Keratinocyte (primary cell): ENCODE measurements around the gene PLXND1. TPM values are rescaled to one million over a fixed set of nuclear protein-coding genes. Genes with fewer than 3 reads are reported as not detected.

ENCODE experiments used
- DNase-seq: peaks from one replicate; pipeline ENCODE4 v3.0.0-alpha.2; 2011; ENCODE audit warnings: low read depth, missing footprints, low spot score
- FAIRE-seq: peaks from 2 replicates; lab custom pipeline; 2011; peaks lifted over from hg19 to GRCh38; lab: Jason Lieb, UNC
- H2AFZ ChIP-seq: 2 replicates; pipeline ENCODE4 v1.6.0; 2012; ENCODE audit warnings: low read length, control low read depth, inconsistent platforms; ENCODE audit not compliant: control insufficient read depth
- H3K27ac ChIP-seq: 2 replicates; pipeline ENCODE4 v1.5.1; 2011; ENCODE audit warnings: low read length; ENCODE audit not compliant: control insufficient read depth, insufficient read depth
- H3K27me3 ChIP-seq: 3 replicates; pipeline ENCODE4 v1.6.0; 2011; ENCODE audit warnings: low read length; ENCODE audit not compliant: control insufficient read depth, insufficient read depth; ENCODE audit errors: extremely low read depth
- H3K36me3 ChIP-seq, 2 experiments: 2 replicates in 1 of 2; 3 replicates in 1 of 2; pipeline ENCODE4 v1.5.1; 2011; ENCODE audit warnings: low read length in 2 of 2, mild to moderate bottlenecking in 1 of 2; ENCODE audit not compliant: control insufficient read depth in 2 of 2, insufficient read depth in 2 of 2; ENCODE audit errors: extremely low read depth in 1 of 2
- H3K4me1 ChIP-seq: 3 replicates; pipeline ENCODE4 v1.5.1; 2011; ENCODE audit warnings: low read length; ENCODE audit not compliant: control insufficient read depth, insufficient read depth; ENCODE audit errors: extremely low read depth
- H3K4me2 ChIP-seq: 3 replicates; pipeline ENCODE4 v1.6.0; 2011; ENCODE audit warnings: low read depth, low read length; ENCODE audit not compliant: control insufficient read depth, insufficient read depth; ENCODE audit errors: extremely low read depth
- H3K4me3 ChIP-seq, 3 experiments: fragments of 200-600 bp in 1 of 3; sonication (generic) in 1 of 3; 2 replicates in 2 of 3; 3 replicates in 1 of 3; pipeline ENCODE4 v1.5.1; 2011 to 2016; ENCODE audit warnings: low read length in 3 of 3, mild to moderate bottlenecking in 3 of 3, control low read depth in 2 of 3, inconsistent platforms in 1 of 3, low read depth in 1 of 3, mixed read lengths in 1 of 3, mixed run types in 1 of 3, moderate library complexity in 1 of 3; ENCODE audit not compliant: control insufficient read depth in 2 of 3, insufficient read depth in 2 of 3; ENCODE audit errors: extremely low read depth in 1 of 3
- H3K79me2 ChIP-seq: 2 replicates; pipeline ENCODE4 v1.6.0; 2012; ENCODE audit warnings: low read length; ENCODE audit not compliant: control insufficient read depth, insufficient read depth
- H3K9ac ChIP-seq: 3 replicates; pipeline ENCODE4 v1.6.0; 2011; ENCODE audit warnings: low read length; ENCODE audit not compliant: control insufficient read depth, insufficient read depth; ENCODE audit errors: extremely low read depth
- H3K9me1 ChIP-seq: 3 replicates; pipeline ENCODE4 v1.6.0; 2011; ENCODE audit warnings: low read length; ENCODE audit not compliant: control insufficient read depth, insufficient read depth; ENCODE audit errors: extremely low read depth
- H3K9me3 ChIP-seq: 2 replicates; pipeline ENCODE4 v1.5.1; 2012; ENCODE audit warnings: low read depth, low read length; ENCODE audit not compliant: control insufficient read depth
- H4K20me1 ChIP-seq: 3 replicates; pipeline ENCODE4 v1.6.0; 2011; ENCODE audit warnings: low read length; ENCODE audit not compliant: control insufficient read depth, insufficient read depth; ENCODE audit errors: extremely low read depth
- EZH2 ChIP-seq: IDR thresholded peaks from one replicate; pipeline ENCODE4 v1.6.1; 2012; ENCODE audit warnings: inconsistent platforms, mild to moderate bottlenecking, low read length, moderate library complexity
- dilution Hi-C: fragments of 300-500 bp; cut with MboI; formaldehyde crosslinking; loops from one replicate; pipeline ENCODE4 v1.7.0; 2020; ENCODE audit warnings: low sequenced_read_pairs; ENCODE audit not compliant: extremely low pct_ligation_motif_present
- polyA plus RNA-seq, 5 experiments: library from polyadenylated mRNA; depleted of rRNA in 3 of 5; stranded (reverse) in 3 of 5; stranded (forward) in 1 of 5; unstranded in 1 of 5; fragments of >200 nt; gene quantifications; 1 replicate in 1 of 5; 2 replicates in 3 of 5; 3 replicates in 1 of 5; pipeline versions ENCODE4 v1.2.1 to v1.2.3, GENCODE V29; 2011 to 2012; ENCODE audit warnings: missing spikeins in 2 of 5, low read depth in 1 of 5, low replicate concordance in 1 of 5
- TF ChIP-seq, protein P1 (sequence below), 3 experiments: IDR thresholded peaks in 1 of 3; conservative IDR thresholded peaks in 1 of 3; optimal IDR thresholded peaks in 1 of 3; 2 replicates in 2 of 3; 3 replicates in 1 of 3; pipeline versions ENCODE3 to v1.5.1; 2011; ENCODE audit warnings: low read length in 3 of 3, mild to moderate bottlenecking in 3 of 3, moderate library complexity in 2 of 3, control low read depth in 1 of 3, inconsistent platforms in 1 of 3; ENCODE audit not compliant: insufficient read depth in 2 of 3; ENCODE audit errors: extremely low read depth in 1 of 3

Gene PLXND1
- polyA plus RNA-seq, 1 donor (not counting 4 experiments of a cell fraction or from before 2014, with no cell fraction given), result 0.09 TPM

DNA sequence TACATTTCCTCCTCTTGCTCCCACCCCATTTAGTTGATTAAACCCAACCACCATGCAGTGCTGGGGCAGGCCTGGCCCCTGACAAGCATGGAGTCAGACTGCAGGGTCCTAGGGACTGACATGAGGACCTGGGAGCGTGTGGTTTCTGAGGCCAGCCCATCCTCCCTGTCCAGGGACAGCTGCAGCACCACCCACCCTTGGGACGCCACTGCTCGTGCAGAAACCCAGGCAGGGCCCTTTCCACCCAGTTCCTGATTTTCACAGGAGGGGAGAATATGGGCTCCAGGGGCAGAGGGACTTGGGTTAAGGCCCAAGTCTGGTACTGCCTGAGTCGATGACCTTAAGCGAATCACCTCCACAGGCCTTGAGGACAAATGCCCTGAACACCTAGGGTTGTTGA is 23.7 kb downstream of the PLXND1 start:
- Histone ChIP-seq H4K20me1 (no peaks in the 10 kb centered on the region), H3K4me2 (no peak overlapping the region), H3K9me3 (no peaks in the 10 kb centered on the region), H3K36me3 (no peaks in the 10 kb centered on the region), H3K27me3 (no peaks in the 10 kb centered on the region), H3K4me3 (no peak overlapping the region), H3K27ac (no peak overlapping the region), H3K79me2 (no peaks in the 10 kb centered on the region), H3K4me1 (peaks cover 8% of the 10 kb centered on the region), H3K9ac (no peak overlapping the region), H3K9me1 (no peaks in the 10 kb centered on the region), H2AFZ (no peak overlapping the region)
- dilution Hi-C loops, result no loop called here
- no peak for FAIRE-seq
- no peak for DNase-seq
- TF ChIP-seq, protein P1, sequence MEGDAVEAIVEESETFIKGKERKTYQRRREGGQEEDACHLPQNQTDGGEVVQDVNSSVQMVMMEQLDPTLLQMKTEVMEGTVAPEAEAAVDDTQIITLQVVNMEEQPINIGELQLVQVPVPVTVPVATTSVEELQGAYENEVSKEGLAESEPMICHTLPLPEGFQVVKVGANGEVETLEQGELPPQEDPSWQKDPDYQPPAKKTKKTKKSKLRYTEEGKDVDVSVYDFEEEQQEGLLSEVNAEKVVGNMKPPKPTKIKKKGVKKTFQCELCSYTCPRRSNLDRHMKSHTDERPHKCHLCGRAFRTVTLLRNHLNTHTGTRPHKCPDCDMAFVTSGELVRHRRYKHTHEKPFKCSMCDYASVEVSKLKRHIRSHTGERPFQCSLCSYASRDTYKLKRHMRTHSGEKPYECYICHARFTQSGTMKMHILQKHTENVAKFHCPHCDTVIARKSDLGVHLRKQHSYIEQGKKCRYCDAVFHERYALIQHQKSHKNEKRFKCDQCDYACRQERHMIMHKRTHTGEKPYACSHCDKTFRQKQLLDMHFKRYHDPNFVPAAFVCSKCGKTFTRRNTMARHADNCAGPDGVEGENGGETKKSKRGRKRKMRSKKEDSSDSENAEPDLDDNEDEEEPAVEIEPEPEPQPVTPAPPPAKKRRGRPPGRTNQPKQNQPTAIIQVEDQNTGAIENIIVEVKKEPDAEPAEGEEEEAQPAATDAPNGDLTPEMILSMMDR (optimal IDR thresholded peaks at IDR 0.05 in 1 of 3, IDR thresholded peaks at IDR 0.05 in 1 of 3, conservative IDR thresholded peaks at IDR 0.05 in 1 of 3; ENCODE audit: extremely low read depth in 1 of 3, insufficient read depth in 2 of 3, low read length in 3 of 3), result no peak
- TF ChIP-seq EZH2, result no peak

DNA sequence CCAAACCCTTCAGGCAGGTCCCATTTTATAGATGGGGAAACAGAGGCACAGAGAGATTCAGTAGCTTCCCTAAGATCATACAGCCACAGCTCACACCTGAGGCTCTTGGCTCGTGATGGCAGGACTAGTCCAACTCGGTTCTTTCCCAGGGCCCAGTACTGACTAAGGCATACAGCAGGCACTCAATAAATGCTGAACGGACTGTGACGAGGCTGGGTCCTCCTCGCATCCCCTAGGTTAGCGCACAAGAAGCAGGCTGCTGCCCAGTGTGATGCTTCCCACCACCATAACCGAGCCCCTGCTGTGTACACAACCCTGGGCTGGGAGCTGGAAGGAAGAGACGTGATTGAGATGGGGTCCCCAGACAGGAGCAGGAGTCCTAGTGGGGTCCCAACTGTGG is 24.9 kb downstream of the PLXND1 start:
- Histone ChIP-seq H3K27me3 (no peaks in the 10 kb centered on the region), H3K4me2 (no peak overlapping the region), H3K27ac (no peak overlapping the region), H3K9me3 (no peaks in the 10 kb centered on the region), H3K79me2 (no peaks in the 10 kb centered on the region), H3K9ac (no peak overlapping the region), H2AFZ (no peak overlapping the region), H3K36me3 (no peaks in the 10 kb centered on the region), H4K20me1 (no peaks in the 10 kb centered on the region), H3K4me1 (no peaks in the 10 kb centered on the region), H3K4me3 (no peak overlapping the region), H3K9me1 (no peaks in the 10 kb centered on the region)
- dilution Hi-C loops, result no loop called here
- no peak for DNase-seq
- TF ChIP-seq, protein P1 (optimal IDR thresholded peaks at IDR 0.05 in 1 of 3, IDR thresholded peaks at IDR 0.05 in 1 of 3, conservative IDR thresholded peaks at IDR 0.05 in 1 of 3; ENCODE audit: extremely low read depth in 1 of 3, insufficient read depth in 2 of 3, low read length in 3 of 3), result no peak
- TF ChIP-seq EZH2, result no peak
- no peak for FAIRE-seq
